Lung (tissue), 12 donors: ENCODE data around the gene RFC2. TPM values are rescaled to one million over a fixed set of nuclear protein-coding genes. Genes with fewer than 3 reads are reported as not detected.
"Not testable (repeated sequence)": the region's sequence is repeated elsewhere in the genome, so short reads cannot be mapped to it uniquely, and the experiment has no call there.

Experiments used
- ATAC-seq: fragments of 200-7000 bp; cut with Tn5 transposase; one replicate; pipeline ENCODE4 v1.9.1; 2020; ENCODE audit warnings: moderate number of reproducible peaks; ENCODE audit not compliant: insufficient read depth, low FRiP score
- DNase-seq, 3 donors: peaks; one replicate each; pipeline ENCODE4 v3.0.0-alpha.2; 2013 to 2017
- H3K27ac ChIP-seq, 2 donors: one replicate each; pipeline ENCODE4 v1.5.1; 2013; ENCODE audit warnings: mild to moderate bottlenecking in 2 of 2, moderate library complexity in 2 of 2, control low read depth in 1 of 2, inconsistent platforms in 1 of 2, low read depth in 1 of 2, low read length in 1 of 2
- H3K27me3 ChIP-seq, 3 donors: one replicate each; pipeline ENCODE4 v1.5.1; 2013; ENCODE audit warnings: low read length in 2 of 3; ENCODE audit not compliant: control insufficient read depth in 3 of 3, insufficient read depth in 3 of 3
- H3K36me3 ChIP-seq, 4 donors: one replicate each; pipeline ENCODE4 v1.5.1; 2013; ENCODE audit warnings: low read length in 4 of 4, mild to moderate bottlenecking in 1 of 4, moderate library complexity in 1 of 4; ENCODE audit not compliant: control insufficient read depth in 4 of 4, insufficient read depth in 4 of 4
- H3K4me1 ChIP-seq, 5 donors: one replicate each; pipeline ENCODE4 v1.5.1; 2013; ENCODE audit warnings: low read length in 5 of 5, mild to moderate bottlenecking in 2 of 5, moderate library complexity in 1 of 5; ENCODE audit not compliant: control insufficient read depth in 5 of 5, insufficient read depth in 5 of 5
- H3K4me3 ChIP-seq: one replicate; pipeline ENCODE4 v1.5.1; 2013; ENCODE audit warnings: mild to moderate bottlenecking, control low read depth, moderate library complexity
- H3K9ac ChIP-seq, 2 donors: one replicate each; pipeline ENCODE4 v1.5.1; 2013; ENCODE audit warnings: low read length in 2 of 2, control low read depth in 1 of 2; ENCODE audit not compliant: insufficient read depth in 1 of 2
- H3K9me3 ChIP-seq, 4 donors: one replicate each; pipeline ENCODE4 v1.5.1; 2013; ENCODE audit warnings: low read length in 3 of 4, mild to moderate bottlenecking in 1 of 4, moderate library complexity in 1 of 4; ENCODE audit not compliant: control insufficient read depth in 4 of 4, insufficient read depth in 3 of 4
- CTCF ChIP-seq: IDR thresholded peaks from 2 replicates; pipeline ENCODE4 v1.5.1; 2012; ENCODE audit warnings: mild to moderate bottlenecking; ENCODE audit errors: control extremely low read depth, extremely low read depth
- WGBS, 2 donors: extraction: QIAGEN DNeasy Blood & Tissue Kit; methylation state at CpG; one replicate each; pipeline ENCODE4 v1.1.7; 2013; 5-methylcytosine and 5-hydroxymethylcytosine counted together
- polyA plus RNA-seq, 2 donors: library from polyadenylated mRNA; stranded (reverse); fragments of 200-250 nt; gene quantifications; one replicate each; pipeline ENCODE4 v1.2.1, GENCODE V29; 2013
- total RNA-seq, 2 donors: library from RNA; depleted of rRNA in 1 of 2; stranded (reverse); fragments of >200 nt in 1 of 2; gene quantifications; one replicate each; pipeline ENCODE4 v1.2.1, GENCODE V29; 2014 to 2021
- donor health status: control.
- donor health status: control.
- donor health status: Bipolar disorder and iron deficiency.
- donor health status: healthy.
- donor health status: DM: yes; HTN: yes; CAD: no.

RFC2 gene
- total and polyA plus RNA-seq, 4 donors, result 14.5 to 23.8 (median 21.2) TPM

- Histone ChIP-seq H3K27ac (no peak overlapping the region), H3K9ac (no peak overlapping the region), H3K36me3 (peaks cover 0 to 14% (median 10%) of the 10 kb centered on the region in 4 donors), H3K9me3 (no peaks in the 10 kb centered on the region), H3K27me3 (no peaks in the 10 kb centered on the region), H3K4me3 (no peak overlapping the region), H3K4me1 (no peaks in the 10 kb centered on the region)
- no peak for TF ChIP-seq CTCF
- ATAC-seq (no peak), DNase-seq (no peak)
- 50 to 85% methylated on average over 12 of the region's 12 CpGs for WGBS, 2 donors
These were observed 28.8 kb downstream of the RFC2 start for GRCh38 chr7:74225400-74225799.

DNA sequence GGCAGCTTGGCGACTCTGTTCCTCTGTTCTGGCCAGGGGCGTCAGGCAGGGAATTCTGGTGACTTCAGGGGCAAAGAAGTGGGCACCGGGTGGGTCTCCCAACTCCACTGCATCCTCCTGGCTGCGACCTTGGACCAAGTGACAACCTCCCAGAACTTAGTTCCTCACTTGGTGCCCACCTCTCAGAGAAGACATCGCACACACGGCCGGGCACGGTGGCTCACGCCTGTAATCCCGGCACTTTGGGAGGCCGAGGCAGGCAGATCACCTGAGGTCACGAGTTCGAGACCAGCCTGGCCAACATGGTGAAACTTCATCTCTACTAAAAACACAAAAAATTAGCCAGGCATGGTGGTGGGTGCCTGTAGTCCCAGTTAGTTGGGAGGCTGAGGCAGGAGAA is 29.3 kb downstream of the RFC2 start:
- not testable (repeated sequence) for H3K4me1 ChIP-seq, H3K27me3 ChIP-seq, H3K27ac ChIP-seq, DNase-seq, ATAC-seq, H3K9ac ChIP-seq, H3K9me3 ChIP-seq, H3K4me3 ChIP-seq
- peaks cover 0 to 14% (median 10%) of the 10 kb centered on the region in 4 donors for H3K36me3 ChIP-seq
- 96% methylated on average over 13 of the region's 13 CpGs for WGBS, 2 donors

GRCh38 chr7:74224511-74224832 is 29.7 kb downstream of the RFC2 start:
- no peak overlapping the region for H3K9ac ChIP-seq
- 91 to 95% methylated on average over 12 of the region's 12 CpGs for WGBS, 2 donors
- H3K4me1 ChIP-seq, result no peaks in the 10 kb centered on the region
- ATAC-seq, result no peak
- no peaks in the 10 kb centered on the region for H3K27me3 ChIP-seq
- H3K27ac ChIP-seq, result no peak overlapping the region
- H3K4me3 ChIP-seq, result no peak overlapping the region
- no peak for TF ChIP-seq CTCF
- DNase-seq, result no peak
- no peaks in the 10 kb centered on the region for H3K9me3 ChIP-seq
- H3K36me3 ChIP-seq, result peaks cover 0 to 12% (median 8%) of the 10 kb centered on the region in 4 donors

- ATAC-seq, result no peak
- Histone ChIP-seq H3K27ac (no peak overlapping the region), H3K9ac (no peak overlapping the region), H3K27me3 (no peaks in the 10 kb centered on the region), H3K4me3 (no peak overlapping the region), H3K9me3 (no peaks in the 10 kb centered on the region), H3K36me3 (peaks cover 0 to 11% (median 5%) of the 10 kb centered on the region in 4 donors), H3K4me1 (no peaks in the 10 kb centered on the region)
- no peak for TF ChIP-seq CTCF
- DNase-seq, result no peak
- 76 to 82% methylated on average over 17 to 18 of the region's 18 CpGs for WGBS, 2 donors
These were observed 30.3 kb downstream of the RFC2 start for GRCh38 chr7:74223711-74224510.
